ENCODE data around the gene CAND2.
"Not testable (repeated sequence)": the region's sequence is repeated elsewhere in the genome, so short reads cannot be mapped to it uniquely, and the experiment has no call there.

The CAND2 gene

DNA sequence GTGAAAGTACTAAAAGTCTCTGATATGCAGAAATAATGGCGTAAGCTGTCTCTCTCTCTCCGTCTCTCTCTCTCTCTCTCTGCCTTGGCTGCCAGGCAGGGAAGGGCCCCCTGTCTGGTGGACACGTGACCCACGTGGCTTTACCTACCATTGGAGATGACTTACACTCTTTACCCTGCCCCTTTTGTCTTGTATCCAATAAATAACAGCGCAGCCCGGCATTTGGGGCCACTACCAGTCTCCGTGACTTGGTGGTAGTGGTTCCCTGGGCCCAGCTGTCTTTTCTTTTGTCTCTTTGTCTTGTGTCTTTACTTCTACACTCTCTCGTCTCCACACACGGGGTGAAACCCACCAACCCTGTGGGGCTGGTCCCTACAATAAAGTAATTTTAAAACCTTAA, 25.2 kb upstream of the CAND2 start:
- DNase-seq (ENCODE audit: low spot score) = no peak

DNA sequence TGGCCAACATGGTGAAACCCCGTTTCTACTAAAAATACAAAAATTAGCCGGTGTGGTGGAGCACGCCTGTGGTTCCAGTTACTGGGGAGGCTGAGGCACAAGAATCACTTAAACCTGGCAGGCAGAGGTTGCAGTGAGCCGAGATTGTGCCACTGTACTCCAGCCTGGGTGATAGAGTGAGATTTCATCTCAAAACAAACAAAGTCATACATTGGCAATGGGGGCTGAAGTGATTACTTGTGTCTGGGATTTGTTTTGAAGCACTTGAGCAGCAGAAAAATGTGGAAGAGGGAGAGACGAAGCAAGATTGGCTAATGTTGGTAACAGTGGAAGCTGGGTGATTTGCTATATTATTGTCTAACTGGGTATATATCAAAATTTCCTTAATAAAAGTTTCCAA, 24.0 kb upstream of the CAND2 start:
- no peak for DNase-seq (ENCODE audit: low spot score)

DNA sequence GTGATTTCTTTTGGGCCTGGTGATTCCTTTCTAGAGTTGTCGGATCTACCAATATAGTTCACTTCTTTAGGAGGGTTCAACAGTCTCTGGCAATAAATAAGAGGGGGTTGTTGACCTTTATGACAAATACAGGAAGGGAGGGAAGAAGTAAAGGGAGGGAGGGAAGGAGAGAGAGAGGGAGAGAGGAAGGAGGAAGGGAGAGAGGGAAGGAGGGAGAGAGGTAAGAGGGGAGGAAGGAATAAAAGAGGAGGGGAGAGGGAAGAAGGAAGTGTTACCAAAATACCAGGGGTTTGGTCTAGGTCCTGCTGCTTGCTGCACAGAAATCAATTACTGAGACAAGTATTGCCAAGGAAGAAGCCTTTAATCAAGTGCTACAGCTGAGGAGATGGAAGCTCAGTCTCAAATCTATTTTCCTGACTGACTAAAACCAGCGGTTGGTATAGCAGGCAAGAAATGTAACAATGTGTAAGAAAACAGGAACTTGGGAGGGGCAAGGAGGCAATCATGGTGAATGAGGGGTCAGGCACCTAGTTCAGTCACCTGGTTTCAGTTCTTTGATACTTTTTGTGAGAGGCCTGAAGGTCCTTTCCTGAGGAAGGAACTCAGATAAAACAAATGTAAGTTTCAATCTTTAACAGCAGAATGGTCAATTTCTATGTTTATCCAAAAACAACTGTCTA, 23.3 kb upstream of the CAND2 start:
- no peak for DNase-seq (ENCODE audit: low spot score)

DNA sequence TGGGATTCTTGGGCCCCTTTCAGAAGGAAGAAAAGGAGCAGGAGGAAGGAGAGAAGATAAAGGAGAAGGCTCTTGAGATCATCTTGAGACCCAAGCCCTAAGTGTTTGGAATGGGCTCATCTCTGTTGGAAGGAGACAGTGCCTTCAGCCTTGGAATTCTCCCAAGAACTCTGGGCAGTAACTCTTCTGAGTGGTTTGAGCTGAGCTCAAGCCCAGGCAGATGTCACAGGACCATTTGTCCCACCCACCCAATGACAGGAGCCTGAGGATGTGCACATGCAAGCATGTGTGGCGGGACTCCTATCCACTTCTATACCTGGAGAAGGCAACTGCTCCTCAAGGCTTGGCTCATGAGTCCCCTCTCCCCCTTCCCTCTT, 22.8 kb upstream of the CAND2 start:
- DNase-seq (ENCODE audit: low spot score) = no peak

DNA sequence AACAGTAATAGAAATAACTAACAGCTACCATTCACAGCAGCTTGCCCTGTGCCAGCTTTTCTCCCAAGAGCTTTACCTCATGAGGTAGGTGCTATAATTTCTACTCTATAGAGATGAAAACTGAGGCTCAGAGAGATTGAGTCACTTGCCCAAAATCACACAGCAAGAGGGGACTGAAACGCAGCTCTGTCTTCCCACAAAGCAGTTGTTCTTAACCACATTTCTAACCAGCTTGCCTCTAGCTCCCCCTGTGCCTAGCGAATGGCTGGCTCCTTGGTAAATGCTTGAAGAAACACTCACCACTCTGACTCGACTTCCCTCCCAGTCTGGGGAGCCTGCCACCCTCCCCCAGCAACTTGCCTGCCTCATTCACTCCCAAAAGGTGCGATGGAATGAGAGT, 21.9 kb upstream of the CAND2 start:
- DNase-seq (ENCODE audit: low spot score) = no peak

DNA sequence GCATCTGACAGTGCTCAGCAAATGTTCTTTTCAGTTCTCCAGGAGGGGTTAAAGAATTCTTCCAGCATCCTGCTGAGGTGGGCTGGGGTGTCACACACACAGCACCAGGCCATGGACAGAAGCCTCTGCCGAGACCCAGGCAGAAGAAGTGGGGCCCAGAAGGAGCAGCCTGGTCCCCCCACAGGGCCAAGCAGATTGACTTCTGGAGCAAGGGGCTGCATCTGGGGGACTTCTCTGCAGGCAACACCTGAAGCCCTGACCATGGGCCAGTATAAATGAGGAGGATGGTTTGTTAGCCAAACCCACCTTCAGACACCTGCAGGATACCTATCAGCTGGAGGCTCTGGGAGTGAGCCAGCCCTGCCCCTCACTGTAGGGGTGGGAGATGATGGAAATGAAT, 21.3 kb upstream of the CAND2 start:
- no peak for DNase-seq (ENCODE audit: low spot score)

DNA sequence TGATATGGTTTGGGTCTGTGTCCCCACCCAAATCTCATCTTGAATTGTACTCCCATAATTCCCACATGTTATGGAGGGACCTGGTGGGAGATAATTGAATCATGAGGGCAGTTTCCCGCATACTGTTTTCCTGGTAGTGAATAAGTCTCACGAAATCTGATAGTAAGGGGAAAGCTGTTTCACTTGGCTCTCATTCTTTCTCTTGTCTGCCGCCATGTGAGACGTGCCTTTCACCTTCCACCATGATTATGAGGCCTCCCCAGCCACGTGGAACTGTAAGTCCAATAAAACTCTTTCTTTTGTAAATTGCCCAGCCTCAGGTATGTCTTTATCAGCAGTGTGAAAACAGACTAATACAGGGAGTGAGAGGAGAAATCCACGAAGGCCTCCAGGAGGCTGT, 20.5 kb upstream of the CAND2 start:
- DNase-seq (ENCODE audit: low spot score) = not testable (repeated sequence)

DNA sequence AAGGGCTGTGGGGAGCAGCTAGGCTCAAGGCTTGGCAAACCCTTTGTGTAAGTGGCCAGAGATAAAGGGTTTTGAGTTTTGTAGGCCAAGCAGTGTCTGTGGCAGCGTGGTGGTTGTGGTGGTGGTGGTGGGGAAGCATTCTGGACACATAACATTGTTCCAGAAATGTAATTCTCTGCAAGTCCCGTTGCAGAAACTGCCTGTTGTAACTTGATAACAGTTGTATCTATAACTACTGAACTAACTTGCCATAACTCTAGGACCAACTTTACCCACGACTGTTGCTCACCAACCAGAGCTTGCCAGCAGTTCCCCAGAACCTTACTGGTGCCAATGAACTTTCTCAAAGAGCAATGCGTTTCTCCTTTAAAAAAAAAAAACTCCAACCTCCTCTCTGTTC, 19.3 kb upstream of the CAND2 start:
- DNase-seq (ENCODE audit: low spot score) = no peak

DNA sequence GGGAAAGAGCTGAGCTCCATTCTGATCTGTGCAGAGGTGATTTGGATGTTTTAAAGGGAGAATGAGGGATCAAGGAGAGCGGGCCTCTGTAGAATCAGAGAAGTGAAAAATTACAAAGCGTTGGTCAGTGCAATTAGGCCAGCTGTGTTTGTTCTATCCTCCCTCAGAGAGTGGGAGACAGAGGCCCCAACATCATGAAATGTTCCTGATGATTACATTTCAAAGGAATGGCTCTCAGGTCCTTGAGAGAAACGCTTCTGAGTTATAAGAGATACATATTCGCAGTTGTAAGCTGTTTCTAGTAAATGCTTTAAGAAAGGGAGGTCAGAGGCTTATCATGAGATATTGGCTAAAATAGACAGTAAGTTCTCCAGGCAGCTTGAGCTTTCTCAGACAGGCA, 15.7 kb upstream of the CAND2 start:
- DNase-seq (ENCODE audit: low spot score) = no peak

DNA sequence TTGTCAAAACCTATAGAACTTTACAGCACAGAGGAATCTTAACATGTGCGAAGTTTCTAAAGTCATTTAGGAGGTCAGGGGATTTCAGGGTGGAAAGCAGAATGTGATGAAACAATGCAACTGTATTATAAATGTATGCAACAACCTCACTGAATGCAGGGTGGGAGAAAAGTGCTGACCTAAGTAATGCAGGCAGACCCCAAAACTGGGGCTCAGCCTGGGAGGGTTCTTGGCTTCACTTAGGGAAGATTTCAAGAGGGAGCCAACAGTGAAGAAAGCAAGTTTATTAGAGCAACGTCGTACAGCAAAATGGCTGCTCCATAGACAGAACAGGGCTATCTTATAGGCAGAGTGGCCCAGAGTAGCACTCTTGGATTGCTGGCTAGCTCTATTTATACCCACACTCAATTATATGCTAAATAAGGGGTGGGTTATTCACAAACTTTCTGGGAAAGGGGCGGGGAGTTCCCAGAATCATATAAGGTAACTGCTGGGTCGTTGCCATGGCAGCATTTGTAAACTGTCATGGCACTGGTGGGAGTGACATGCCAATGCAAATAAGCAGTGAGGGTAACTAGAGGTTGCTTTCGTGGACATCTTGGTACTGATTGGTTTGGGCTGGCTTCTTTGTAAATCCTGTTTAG, 14.2 kb upstream of the CAND2 start:
- no peak for DNase-seq (ENCODE audit: low spot score)

DNA sequence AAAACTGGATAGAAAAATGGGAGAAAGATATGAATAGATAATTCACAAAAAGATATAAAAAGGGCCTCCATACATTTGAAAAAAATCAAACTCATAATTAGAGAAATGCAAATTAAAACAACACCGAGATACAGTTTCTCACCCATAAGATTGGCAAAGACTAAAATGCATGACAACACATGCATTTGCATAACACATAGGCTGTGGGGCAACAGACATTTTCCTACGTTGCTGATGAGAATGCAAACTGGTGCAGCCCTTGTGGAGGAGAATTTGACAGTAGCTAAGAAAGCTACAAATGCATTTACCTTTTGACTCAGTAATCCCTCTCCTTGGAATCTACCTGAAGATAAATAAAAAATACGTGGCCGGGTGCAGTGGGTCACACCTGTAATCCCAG, 11.4 kb upstream of the CAND2 start:
- DNase-seq (ENCODE audit: low spot score) = no peak

DNA sequence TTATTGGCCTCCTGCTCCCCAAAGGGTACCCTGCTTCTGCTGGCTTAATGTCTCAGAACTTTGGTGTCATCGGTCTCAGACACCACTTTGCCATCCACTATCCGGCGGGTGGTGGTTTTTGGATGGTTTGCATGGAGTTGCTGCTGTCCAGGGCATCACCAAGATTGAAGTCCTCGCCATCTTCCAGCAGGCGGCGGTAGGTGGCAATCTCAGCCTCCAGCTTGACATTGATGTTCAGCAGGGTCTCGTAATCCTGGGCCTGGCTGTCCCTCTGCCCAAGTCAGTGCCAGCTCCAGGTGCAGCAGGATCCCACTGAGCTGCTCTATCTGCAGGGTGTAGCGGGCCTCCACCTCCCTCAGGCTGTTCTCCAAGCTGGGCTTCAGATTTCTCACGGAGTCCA, 9.1 kb upstream of the CAND2 start:
- DNase-seq (ENCODE audit: low spot score) = peak; percentile 81

DNA sequence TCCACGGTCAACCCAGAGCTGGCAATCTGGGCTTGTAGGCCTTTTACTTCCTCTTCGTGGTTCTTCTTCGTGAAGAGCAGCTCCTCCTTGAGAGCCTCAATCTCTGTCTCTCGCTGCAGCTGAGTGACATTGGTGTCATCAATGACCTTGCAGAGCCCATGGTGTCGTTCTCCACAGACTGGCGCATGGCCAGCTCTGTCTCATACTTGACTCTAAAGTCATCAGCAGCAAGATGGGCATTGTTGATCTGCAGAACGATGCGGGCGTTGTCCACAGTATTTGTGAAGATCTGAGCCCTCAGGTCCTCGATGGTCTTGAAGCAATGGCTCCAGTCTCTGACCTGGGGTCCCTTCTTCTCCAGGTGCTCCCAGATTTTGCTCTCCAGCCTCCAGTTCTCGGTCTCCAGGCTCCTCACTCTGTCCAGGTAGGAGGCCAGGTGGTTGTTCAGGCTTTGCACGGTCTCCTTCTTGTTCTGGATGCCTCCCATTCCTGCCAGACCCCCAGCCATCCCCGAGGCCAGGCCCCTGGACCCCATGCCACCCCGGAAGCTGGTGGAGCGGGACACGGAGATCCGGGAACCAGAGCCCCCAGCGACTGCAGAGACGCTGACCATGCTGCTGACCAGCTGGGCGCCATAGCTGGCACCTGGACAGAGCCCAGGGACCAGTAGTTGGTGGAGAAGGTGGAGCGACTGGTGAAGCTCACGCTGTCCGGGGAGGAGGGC, 8.4 kb upstream of the CAND2 start:
- DNase-seq (ENCODE audit: low spot score) = not testable (repeated sequence)

DNA sequence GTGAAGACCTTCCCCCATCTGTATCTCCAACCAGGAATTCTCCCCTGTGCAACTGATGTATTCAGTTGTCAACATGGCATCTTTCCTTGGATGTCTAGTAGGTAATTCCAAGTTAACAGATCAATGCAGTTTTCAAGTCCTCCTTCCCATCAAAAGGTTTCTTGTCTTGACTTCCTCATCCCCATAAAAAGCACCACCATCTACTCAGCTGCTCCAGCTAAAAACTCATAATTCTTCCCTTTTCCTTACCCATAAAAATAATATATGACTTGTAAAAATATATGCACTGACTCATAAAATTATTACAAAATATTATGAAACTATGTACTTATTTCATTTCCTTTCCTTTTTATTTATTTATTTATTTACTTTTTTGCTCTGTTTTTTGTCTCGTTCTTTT, 5.0 kb upstream of the CAND2 start:
- no peak for DNase-seq (ENCODE audit: low spot score)

DNA sequence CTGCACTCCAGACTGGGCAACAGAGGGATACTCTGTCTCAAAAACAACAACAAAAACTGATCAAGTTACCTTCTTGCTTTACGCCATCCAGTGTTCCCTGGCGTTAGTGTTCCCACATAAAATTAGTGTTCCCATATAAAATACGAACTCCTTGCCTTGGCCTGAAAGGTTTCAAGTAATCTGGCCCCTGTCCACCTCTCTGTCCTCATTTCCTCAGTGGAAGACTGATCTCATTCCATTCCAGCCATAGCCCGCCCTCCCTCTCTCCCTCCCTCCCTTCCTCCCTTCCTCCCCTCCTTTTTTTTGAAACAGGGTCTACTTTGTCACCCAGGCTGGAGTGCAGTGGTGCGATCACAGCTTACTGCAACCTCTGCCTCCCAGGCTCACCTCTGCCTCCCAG, 2.8 kb upstream of the CAND2 start:
- no peak for DNase-seq (ENCODE audit: low spot score)

DNA sequence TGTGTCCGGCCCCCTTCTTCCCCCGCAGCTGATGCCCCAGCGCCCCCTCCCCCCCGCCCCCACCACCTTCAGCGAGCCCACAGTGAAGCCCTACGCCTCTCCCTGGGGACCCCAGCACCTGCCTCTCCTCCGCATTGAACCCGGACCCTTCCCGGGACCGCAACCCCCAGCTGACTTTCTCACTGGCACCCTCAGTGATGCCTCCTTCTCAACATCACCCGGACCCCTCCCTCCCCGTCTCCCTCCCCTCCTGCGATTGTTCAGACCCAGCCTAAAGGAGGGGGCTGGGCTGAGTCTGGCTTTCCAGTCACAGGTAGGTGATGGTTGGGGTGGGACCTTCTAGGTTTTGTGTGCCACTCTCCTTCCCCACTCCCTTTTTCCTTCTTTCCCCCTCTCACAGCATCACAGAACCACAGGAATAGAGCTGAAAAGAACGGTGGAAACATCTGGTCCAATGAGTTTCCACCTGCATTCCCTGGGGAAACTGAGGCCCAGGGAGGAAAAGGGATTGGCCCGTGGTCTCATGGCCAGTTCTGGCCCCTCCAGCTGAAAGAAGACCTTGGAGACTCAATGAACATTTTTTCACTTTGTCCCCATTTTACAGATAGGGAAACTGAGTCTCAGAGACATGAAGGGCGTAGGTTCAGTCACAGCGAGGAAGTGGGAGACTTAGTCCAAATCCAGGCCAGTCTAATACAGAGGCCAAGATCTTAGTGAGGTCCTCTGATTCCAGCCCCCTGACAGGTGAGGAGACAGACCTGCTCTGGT, 828 bp downstream of the CAND2 start:
- DNase-seq (ENCODE audit: low spot score) = no peak

DNA sequence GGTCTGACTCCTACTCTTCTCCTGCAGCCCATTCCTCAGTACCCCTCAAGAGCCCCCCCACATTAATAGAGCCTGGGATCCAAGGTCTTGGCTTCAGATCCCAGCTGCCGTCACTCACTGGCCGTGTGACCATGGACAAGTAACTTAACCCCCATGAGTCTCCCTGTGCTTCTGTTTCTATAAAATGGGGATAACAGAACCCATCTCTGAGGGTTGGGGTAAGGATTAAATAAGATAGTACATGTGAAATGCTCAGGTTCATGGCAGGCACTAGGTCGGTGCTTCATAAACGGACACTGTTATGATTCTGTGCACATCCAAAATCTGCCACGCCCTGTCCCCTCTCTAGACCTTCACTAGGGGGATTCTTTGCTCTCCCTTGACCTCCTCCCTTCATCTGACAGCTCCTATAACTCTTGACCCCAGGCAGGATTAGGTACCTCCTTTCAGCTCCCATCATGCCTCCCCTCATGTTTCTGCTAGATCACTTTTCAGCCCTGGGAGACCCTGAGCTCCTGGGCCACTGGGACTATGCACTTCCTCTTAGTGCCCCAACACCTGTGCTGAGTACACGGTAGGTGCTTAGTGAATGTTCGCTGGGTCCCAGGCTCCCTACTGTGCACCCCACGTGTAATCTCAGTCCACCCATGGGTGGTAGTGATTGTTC, 1.5 kb downstream of the CAND2 start:
- DNase-seq (ENCODE audit: low spot score) = no peak

DNA sequence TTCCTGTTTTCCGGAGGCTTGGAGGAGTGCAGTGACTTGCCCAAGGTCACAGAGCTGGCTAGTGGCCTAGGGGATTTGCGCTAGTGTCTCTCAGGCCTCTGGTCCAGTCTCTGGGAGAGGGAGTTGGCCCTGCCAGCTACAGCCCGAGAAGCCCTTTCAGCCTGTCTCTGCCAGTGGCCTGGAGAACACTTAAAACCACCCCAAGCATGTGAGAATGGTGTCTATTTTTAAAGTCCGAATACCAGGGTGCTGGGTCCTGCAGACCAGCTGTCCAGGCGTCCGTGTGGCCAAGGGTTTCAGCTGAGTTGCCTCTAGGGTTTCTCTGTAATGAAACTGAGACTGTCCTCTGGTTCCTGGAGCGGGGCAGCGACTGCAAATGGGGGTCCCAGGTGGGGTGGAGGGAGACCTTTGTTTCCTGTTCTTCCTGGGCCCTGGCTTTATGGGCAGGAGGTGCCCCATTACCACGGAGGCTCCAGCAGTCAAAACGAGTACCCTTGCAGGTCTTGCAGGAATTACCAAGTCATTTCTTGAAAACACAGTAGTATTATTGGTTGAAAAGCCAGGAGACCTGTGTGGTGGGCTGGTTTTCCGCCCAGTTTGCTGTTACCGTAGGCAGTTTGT, 2.2 kb downstream of the CAND2 start:
- DNase-seq (ENCODE audit: low spot score) = no peak

DNA sequence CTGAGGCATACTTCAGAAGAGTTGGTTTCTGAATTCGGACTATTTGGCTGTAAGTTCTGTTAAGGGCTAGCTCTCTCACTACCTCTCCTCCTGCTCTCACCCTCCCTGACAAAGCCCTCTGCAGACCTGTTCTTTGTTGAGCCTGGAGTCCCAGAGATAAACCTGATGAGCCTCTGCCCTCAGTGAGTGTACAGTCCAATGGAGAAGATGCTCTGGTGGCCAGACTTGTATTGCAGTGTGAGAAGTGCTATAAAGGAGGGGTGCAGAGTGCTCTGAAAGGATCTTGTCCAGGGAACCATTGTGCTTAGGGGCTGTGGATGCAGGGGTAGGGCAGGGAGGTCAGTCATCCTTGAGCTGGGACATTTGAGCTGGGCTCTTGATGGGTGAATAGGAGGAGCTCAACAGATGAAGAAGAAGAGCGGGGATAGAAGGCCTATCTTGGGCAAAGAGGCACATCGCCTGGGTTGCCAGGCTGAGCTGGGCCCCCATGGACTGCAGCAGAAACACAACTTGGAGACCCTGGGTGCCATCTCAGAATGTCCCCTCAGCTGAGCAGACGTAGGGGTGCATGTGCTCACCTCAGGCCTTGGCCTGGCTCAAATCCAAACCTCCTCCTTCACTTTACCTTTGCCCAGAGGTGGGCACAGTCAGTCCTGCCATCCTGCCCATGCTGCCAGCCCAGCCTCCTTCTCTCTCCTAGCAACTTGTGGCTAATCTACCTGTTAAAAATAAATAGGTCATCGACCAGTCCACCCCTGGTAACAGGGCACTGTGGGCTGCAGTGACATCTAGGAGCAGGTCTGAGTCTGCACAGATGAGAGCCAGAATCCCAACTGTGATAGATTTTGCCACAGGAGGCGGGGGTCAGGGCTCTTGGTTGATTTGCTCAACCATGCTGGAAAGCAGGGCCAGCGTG, 3.3 kb downstream of the CAND2 start:
- no peak for DNase-seq (ENCODE audit: low spot score)

DNA sequence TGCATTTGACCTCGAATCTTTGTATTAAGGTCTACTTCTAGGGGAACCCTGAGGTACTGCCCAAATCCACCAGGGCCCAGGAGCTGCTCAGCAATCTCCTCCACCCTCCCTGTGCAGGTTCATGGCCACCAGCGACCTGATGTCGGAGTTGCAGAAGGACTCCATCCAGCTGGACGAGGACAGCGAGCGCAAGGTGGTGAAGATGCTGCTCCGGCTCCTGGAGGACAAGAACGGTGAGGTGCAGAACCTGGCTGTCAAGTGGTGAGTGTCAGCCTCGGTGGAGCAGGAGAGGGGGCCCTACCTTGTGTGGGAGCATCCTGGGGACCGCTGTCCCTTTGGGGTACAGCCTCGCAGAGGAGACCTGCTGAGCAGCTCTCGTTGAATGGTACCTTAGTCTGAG, 6.9 kb downstream of the CAND2 start:
- no peak for DNase-seq (ENCODE audit: low spot score)
